ENCODE data around the gene ZNF628. TPM values are rescaled to one million over a fixed set of nuclear protein-coding genes. Genes with fewer than 3 reads are reported as not detected.

ZNF628 gene
- total and polyA plus RNA-seq, 2 of the 4 experiments (the other 2 are of a cell fraction): 0.18 to 1.9 TPM

GRCh38 chr19:55459950-55460657 is 16.3 kb upstream of the ZNF628 start:
- H2AFZ ChIP-seq (replicated peaks; ENCODE audit: low read length, poor library complexity): no peak overlapping the region
- POLR2A ChIA-PET (ENCODE audit: unreplicated experiment): no interaction called here
- BruUV-seq (replicated peaks): TSS peak; percentile 79

More at GRCh38 chr19:55459950-55460657, 16.3 kb upstream of the ZNF628 start:
- in situ Hi-C loops (cut with MboI; ENCODE audit: low sequenced_read_pairs): no loop called here
- TF ChIP-seq, protein P1, sequence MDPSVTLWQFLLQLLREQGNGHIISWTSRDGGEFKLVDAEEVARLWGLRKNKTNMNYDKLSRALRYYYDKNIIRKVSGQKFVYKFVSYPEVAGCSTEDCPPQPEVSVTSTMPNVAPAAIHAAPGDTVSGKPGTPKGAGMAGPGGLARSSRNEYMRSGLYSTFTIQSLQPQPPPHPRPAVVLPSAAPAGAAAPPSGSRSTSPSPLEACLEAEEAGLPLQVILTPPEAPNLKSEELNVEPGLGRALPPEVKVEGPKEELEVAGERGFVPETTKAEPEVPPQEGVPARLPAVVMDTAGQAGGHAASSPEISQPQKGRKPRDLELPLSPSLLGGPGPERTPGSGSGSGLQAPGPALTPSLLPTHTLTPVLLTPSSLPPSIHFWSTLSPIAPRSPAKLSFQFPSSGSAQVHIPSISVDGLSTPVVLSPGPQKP (IDR thresholded peaks at IDR 0.05; ENCODE audit: borderline replicate concordance, low read depth, low read length): no peak
- peak; percentile 55 for TF ChIP-seq CEBPB (IDR thresholded peaks at IDR 0.05; ENCODE audit: low read depth, low read length)
- no peak for TF ChIP-seq BHLHE40 (IDR thresholded peaks at IDR 0.05; ENCODE audit: low read depth, low read length)
- TF ChIP-seq CTCF (conservative IDR thresholded peaks at IDR 0.05; ENCODE audit: low read depth, low read length): no peak
- TF ChIP-seq RCOR1 (IDR thresholded peaks at IDR 0.05; ENCODE audit: insufficient replicate concordance, low read length): no peak
- no peak for TF ChIP-seq CHD1 (IDR thresholded peaks at IDR 0.05; ENCODE audit: low read depth, low read length)
- no peak for TF ChIP-seq FOS (IDR thresholded peaks at IDR 0.05; ENCODE audit: low read depth, low read length)
- Histone ChIP-seq H3K23ac (ENCODE audit: low read depth, low read length) (no peak overlapping the region), H2AK9ac (replicated peaks; ENCODE audit: low read depth, low read length, poor library complexity) (no peak overlapping the region), H3K4me3 (ENCODE audit: insufficient read depth, low read depth, low read length) (peak overlapping the region; percentile 65; the same call in 1 of the 2 replicates), H3K79me1 (ENCODE audit: low read depth in 1 of 2, low read length in 2 of 2) (peaks cover 5 to 28% of the 10 kb centered on the region in 2 experiments; a peak in 3 of 4 replicates), H2BK20ac (ENCODE audit: low read depth, low read length) (no peak overlapping the region), H3K18ac (ENCODE audit: low read depth, low read length) (no peak overlapping the region), H2BK15ac (ENCODE audit: low read depth, low read length) (no peak overlapping the region), H3K56ac (ENCODE audit: extremely low read depth, insufficient read depth, low read length) (no peak overlapping the region), H3K9me3 (ENCODE audit: control insufficient read depth, insufficient read depth, low read length) (no peaks in the 10 kb centered on the region), H3K14ac (replicated peaks; ENCODE audit: low read depth, low read length) (no peak overlapping the region), H3K36me3 (ENCODE audit: control insufficient read depth, insufficient read depth, low read length) (no peaks in the 10 kb centered on the region; the same call in 1 of the 2 replicates), H4K5ac (ENCODE audit: low read depth, low read length) (no peak overlapping the region), H2AK5ac (ENCODE audit: low read depth, low read length) (no peak overlapping the region), H3K9me1 (ENCODE audit: insufficient read depth, low read length) (0 out of 2 replicates have a peak, but pooled peaks cover 4% of the 10 kb centered on the region), H3K27me3 (ENCODE audit: control insufficient read depth, insufficient read depth, low read length) (no peaks in the 10 kb centered on the region), H2BK120ac (ENCODE audit: low read depth, low read length) (no peak overlapping the region), H2BK5ac (ENCODE audit: low read depth, low read length, poor library complexity, severe bottlenecking) (no peak overlapping the region), H4K91ac (ENCODE audit: insufficient read depth, low read depth, low read length) (no peak overlapping the region), H3K4me1 (ENCODE audit: control insufficient read depth, insufficient read depth, low read length) (peaks cover 3% of the 10 kb centered on the region; the same call in 1 of the 2 replicates), H3K4ac (ENCODE audit: low read depth, low read length) (no peak overlapping the region), H4K20me1 (ENCODE audit: insufficient read depth, low read length) (peaks cover 10% of the 10 kb centered on the region), H3K9ac (ENCODE audit: low read depth, low read length) (peak overlapping the region; percentile 46; the same call in 1 of the 2 replicates), H4K8ac (ENCODE audit: low read depth in 2 of 2, low read length in 2 of 2) (no peak overlapping the region), H3K27ac (ENCODE audit: insufficient read depth, low read length) (peak overlapping the region; percentile 53; the same call in 1 of the 2 replicates), H3K4me2 (ENCODE audit: low read depth, low read length) (peak overlapping the region; percentile 52)
- peak; percentile 31 for DNase-seq
- no peak for ATAC-seq (ENCODE audit: low read depth)
- dilution Hi-C loops (cut with HindIII; ENCODE audit: low sequenced_read_pairs, unreplicated experiment): no loop called here
- intact Hi-C loops (cut with micrococcal nuclease): loop anchor here (2.0 kb wide), 1 partner anchor 147 kb away; no protein-coding TSS in a partner anchor
- 35% methylated on average over 3 of the region's 16 CpGs; no CpG with 5 or more reads in 1 of the 2 experiments for WGBS, 2 experiments (ENCODE audit: extremely low coverage in 2 of 2, insufficient read length in 1 of 2)
- CTCF ChIA-PET: interaction anchor here (0.6 to 1.4 kb wide), 3 partner anchors 8 to 44 kb away, joined by 3 to 5 read pairs (median 3); no protein-coding TSS in a partner anchor
